Esophagus muscularis mucosa (tissue), 3 donors: ENCODE results near the gene MUC5B.

Source experiments
- CTCF ChIP-seq, 3 experiments: fragments of 200-600 bp in 2 of 3; fragments of 450-650 bp in 1 of 3; sonication (generic) in 2 of 3; IDR thresholded peaks; one replicate each; pipeline ENCODE4 v1.5.1; 2017 to 2019; ENCODE audit warnings: antibody characterized with exemption in 3 of 3, mild to moderate bottlenecking in 2 of 3, moderate library complexity in 1 of 3
- POLR2A ChIP-seq: fragments of 450-650 bp; IDR thresholded peaks from one replicate; pipeline ENCODE4 v1.6.1; 2017; ENCODE audit warnings: antibody characterized with exemption, moderate library complexity, mild to moderate bottlenecking, low read depth

- TF ChIP-seq CTCF (IDR thresholded peaks at IDR 0.05): no peak
- no peak for TF ChIP-seq POLR2A
Observed at GRCh38 chr11:1181420-1181819, 41.4 kb upstream of the MUC5B start.
